Measurements from ENCODE around the gene CPNE1.
"Not testable (repeated sequence)": the region's sequence is repeated elsewhere in the genome, so short reads cannot be mapped to it uniquely, and the experiment has no call there.

Gene CPNE1

GRCh38 chr20:35710039-35710438 is 45.3 kb upstream of the CPNE1 start:
- Histone ChIP-seq H3K27me3 (ENCODE audit: insufficient read depth, poor library complexity, severe bottlenecking) (no peaks in the 10 kb centered on the region), H3K36me3 (ENCODE audit: low read depth) (peaks cover 98% of the 10 kb centered on the region), H3K9me3 (ENCODE audit: severe bottlenecking) (no peaks in the 10 kb centered on the region), H3K27ac (ENCODE audit: poor library complexity, severe bottlenecking) (peak overlapping the region; percentile 6), H3K4me1 (ENCODE audit: insufficient read depth, poor library complexity, severe bottlenecking) (peaks cover 3% of the 10 kb centered on the region), H3K4me3 (ENCODE audit: severe bottlenecking) (no peak overlapping the region)
- no peak for ATAC-seq (ENCODE audit: low read depth)
- no peak for TF ChIP-seq CTCF (IDR thresholded peaks at IDR 0.05; ENCODE audit: poor library complexity, severe bottlenecking)
- DNase-seq (ENCODE audit: low spot score): no peak

GRCh38 chr20:35709259-35709658 is 44.6 kb upstream of the CPNE1 start:
- Histone ChIP-seq H3K36me3 (ENCODE audit: low read depth) (peaks cover 98% of the 10 kb centered on the region), H3K27me3 (ENCODE audit: insufficient read depth, poor library complexity, severe bottlenecking) (no peaks in the 10 kb centered on the region), H3K4me1 (ENCODE audit: insufficient read depth, poor library complexity, severe bottlenecking) (peaks cover 3% of the 10 kb centered on the region), H3K9me3 (ENCODE audit: severe bottlenecking) (no peaks in the 10 kb centered on the region), H3K27ac (ENCODE audit: poor library complexity, severe bottlenecking) (peak overlapping the region; percentile 6), H3K4me3 (ENCODE audit: severe bottlenecking) (no peak overlapping the region)
- no peak for TF ChIP-seq CTCF (IDR thresholded peaks at IDR 0.05; ENCODE audit: poor library complexity, severe bottlenecking)
- peak; percentile 18; the same call in 1 of the 3 replicates for ATAC-seq (ENCODE audit: low read depth)
- DNase-seq (ENCODE audit: low spot score): no peak

- no peaks in the 10 kb centered on the region for H3K27me3 ChIP-seq (ENCODE audit: insufficient read depth, poor library complexity, severe bottlenecking)
- H3K9me3 ChIP-seq (ENCODE audit: severe bottlenecking): no peaks in the 10 kb centered on the region
- no peak overlapping the region for H3K4me3 ChIP-seq (ENCODE audit: severe bottlenecking)
- H3K4me1 ChIP-seq (ENCODE audit: insufficient read depth, poor library complexity, severe bottlenecking): peaks cover 3% of the 10 kb centered on the region
- peak overlapping the region; percentile 6 for H3K27ac ChIP-seq (ENCODE audit: poor library complexity, severe bottlenecking)
- TF ChIP-seq CTCF (IDR thresholded peaks at IDR 0.05; ENCODE audit: poor library complexity, severe bottlenecking): no peak
- DNase-seq (ENCODE audit: low spot score): no peak
- no peak for ATAC-seq (ENCODE audit: low read depth)
- peaks cover 98% of the 10 kb centered on the region for H3K36me3 ChIP-seq (ENCODE audit: low read depth)
Observed at GRCh38 chr20:35708502-35708901, 43.8 kb upstream of the CPNE1 start.

DNA sequence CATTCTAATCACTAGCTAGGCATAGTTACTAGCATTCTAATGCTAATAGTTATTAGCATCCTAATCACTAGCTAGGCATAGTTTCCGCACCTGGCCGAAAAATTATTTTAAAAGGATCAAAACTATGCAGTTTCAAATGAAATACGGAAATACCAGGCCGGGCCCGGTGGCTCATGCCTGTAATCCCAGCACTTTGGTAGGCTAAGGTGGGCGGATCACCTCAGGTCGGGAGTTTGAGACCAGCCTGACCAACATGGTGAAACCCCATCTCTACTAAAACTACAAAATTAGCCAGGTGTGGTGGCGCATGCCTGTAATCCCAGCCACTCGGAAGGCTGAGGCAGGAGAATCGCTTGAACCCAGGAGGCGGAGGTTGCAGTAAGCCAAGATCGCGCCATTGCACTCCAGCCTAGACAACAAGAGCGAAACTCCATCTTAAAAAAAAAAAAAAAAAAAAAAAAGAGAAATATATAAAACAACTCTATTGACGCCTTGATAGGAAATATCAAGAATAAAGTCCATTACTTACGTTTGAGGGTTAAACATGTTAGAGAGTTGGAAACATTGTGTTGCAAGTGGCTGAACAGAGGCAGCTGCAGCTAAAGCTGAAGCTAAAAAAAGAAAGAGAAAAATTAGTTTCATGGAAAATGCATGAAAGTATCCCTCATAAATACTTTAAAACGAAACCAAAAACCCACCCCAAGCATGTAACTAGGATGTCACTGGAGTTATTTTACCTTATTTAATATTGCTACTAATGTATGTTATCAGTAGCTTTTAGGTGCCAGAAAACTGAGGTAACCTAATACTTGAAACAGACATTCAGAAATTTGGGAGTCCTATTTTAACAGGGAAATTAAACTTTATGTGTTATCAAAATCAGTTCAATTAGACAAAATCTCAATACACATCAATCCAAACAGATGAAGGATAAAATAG is 42.2 kb upstream of the CPNE1 start:
- DNase-seq (ENCODE audit: low spot score): peak; percentile 63
- not testable (repeated sequence) for H3K4me1 ChIP-seq (ENCODE audit: insufficient read depth, poor library complexity, severe bottlenecking); H3K4me3 ChIP-seq (ENCODE audit: severe bottlenecking); H3K27ac ChIP-seq (ENCODE audit: poor library complexity, severe bottlenecking); H3K27me3 ChIP-seq (ENCODE audit: insufficient read depth, poor library complexity, severe bottlenecking); H3K9me3 ChIP-seq (ENCODE audit: severe bottlenecking); ATAC-seq (ENCODE audit: low read depth)
- peaks cover 100% of the 10 kb centered on the region for H3K36me3 ChIP-seq (ENCODE audit: low read depth)

DNA sequence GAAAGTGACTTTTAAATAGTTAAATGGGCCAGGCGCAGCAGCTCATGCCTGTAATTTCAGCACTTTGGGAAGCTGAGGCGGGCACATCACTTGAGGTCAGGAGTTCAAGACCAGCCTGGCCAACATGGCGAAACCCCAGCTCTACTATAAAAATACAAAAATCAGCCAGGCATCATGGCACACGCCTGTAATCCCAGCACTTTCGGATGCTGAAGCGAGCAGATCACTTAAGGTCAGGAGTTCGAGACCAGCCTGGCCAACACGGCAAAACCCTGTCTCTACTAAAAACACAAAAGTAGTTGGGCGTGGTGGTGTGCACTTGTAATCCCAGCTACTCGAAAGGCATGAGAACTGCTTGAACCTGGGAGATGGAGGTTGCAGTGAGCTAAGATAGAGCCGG is 41.2 kb upstream of the CPNE1 start:
- peak; percentile 42 for DNase-seq (ENCODE audit: low spot score)
- not testable (repeated sequence) for H3K27ac ChIP-seq (ENCODE audit: poor library complexity, severe bottlenecking); H3K9me3 ChIP-seq (ENCODE audit: severe bottlenecking); H3K4me3 ChIP-seq (ENCODE audit: severe bottlenecking); ATAC-seq (ENCODE audit: low read depth); H3K4me1 ChIP-seq (ENCODE audit: insufficient read depth, poor library complexity, severe bottlenecking); H3K27me3 ChIP-seq (ENCODE audit: insufficient read depth, poor library complexity, severe bottlenecking)
- H3K36me3 ChIP-seq (ENCODE audit: low read depth): peaks cover 100% of the 10 kb centered on the region

Data from RWPE2 (cell line).